ENCODE measurements around the gene PLEKHA5.
A peak's percentile ranks its signal among the peaks of the same experiment; 100 is the strongest.
"Not testable (repeated sequence)": the region's sequence is repeated elsewhere in the genome, so short reads cannot be mapped to it uniquely, and the experiment has no call there.

PLEKHA5 gene

GRCh38 chr12:19284658-19285057 lies 155.1 kb downstream of the PLEKHA5 start:
- DNase-seq (ENCODE audit: low spot score) = no peak

GRCh38 chr12:19285793-19286448 lies 156.4 kb downstream of the PLEKHA5 start:
- no peak for DNase-seq (ENCODE audit: low spot score)

DNA sequence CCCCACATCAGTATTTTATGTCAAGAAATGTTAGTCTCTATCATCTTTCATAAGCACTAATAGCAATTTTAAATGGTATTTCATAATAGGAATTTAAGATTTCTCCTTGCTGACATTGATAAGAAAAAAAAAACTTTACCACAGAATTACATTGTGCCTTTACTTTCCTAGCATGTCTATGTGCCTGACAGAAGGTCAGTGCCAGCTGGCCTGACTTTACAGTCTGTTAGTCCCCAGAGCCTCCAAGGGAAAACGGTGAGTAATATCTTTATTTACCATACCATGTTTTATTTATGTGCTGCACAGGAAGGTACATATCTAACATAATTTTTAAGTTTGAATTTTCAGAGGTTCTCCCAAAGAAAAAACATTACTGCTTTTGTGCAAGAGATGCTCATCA lies 157.8 kb downstream of the PLEKHA5 start:
- DNase-seq (ENCODE audit: low spot score) = no peak

- no peak for DNase-seq (ENCODE audit: low spot score)
These were observed 158.6 kb downstream of the PLEKHA5 start for GRCh38 chr12:19288161-19288560.

DNA sequence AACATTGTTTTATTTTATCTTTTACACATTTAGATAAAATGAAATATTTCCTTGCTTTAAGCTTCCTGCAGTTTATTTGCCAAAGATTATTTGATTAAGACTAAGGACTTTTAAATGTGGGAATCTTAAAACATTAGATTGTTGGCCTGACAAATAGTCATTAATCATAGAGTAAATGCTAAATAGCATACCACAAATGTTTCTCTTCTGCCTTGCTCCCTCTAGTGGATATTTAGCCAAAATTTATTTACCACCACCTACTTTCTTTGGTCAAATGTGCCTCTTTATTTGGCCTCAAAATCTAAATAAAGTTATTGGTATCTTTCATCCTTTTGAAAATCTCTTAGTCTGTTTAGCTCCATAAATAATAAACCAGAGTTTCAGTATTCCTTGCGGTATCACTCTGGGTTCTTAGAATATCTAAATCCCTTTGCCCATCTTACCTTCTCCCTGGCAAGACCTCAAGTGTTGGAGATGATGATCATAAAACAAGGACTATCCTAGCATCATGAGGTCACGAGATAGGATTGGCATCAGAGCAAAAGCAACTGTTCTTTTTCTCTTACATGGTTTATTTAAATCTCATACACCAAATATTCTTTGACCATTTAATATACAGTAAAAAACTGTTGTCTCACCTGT lies 159.2 kb downstream of the PLEKHA5 start:
- DNase-seq (ENCODE audit: low spot score) = peak; percentile 46

- DNase-seq (ENCODE audit: low spot score) = no peak
These were observed 169.5 kb downstream of the PLEKHA5 start for GRCh38 chr12:19298836-19299605.

GRCh38 chr12:19299765-19300164 lies 170.2 kb downstream of the PLEKHA5 start:
- no peak for DNase-seq (ENCODE audit: low spot score)

- DNase-seq (ENCODE audit: low spot score) = no peak
These were observed 171.7 kb downstream of the PLEKHA5 start for GRCh38 chr12:19301223-19301622.

GRCh38 chr12:19301688-19302087 lies 172.2 kb downstream of the PLEKHA5 start:
- no peak for DNase-seq (ENCODE audit: low spot score)

GRCh38 chr12:19302100-19302640 lies 172.6 kb downstream of the PLEKHA5 start:
- no peak for DNase-seq (ENCODE audit: low spot score)

DNA sequence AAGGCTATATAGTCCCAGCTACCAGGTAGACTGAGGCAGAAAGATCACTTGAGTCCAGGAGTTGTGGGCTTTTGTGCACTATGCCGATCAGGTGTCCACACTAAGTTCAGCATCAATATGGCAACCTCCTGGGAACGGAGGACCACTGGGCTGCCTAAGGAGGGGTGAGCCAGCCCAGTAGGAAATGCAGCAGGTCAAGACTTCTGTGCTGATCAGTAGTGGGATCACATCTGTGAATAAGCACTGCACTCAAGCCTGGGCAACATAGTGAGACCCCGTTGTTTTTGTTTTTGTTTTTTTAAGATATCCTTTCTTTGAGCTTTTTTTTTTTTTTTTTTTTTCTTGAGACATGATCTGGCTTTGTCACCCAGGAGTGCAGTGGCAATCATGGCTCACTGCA lies 174.0 kb downstream of the PLEKHA5 start:
- no peak for DNase-seq (ENCODE audit: low spot score)

DNA sequence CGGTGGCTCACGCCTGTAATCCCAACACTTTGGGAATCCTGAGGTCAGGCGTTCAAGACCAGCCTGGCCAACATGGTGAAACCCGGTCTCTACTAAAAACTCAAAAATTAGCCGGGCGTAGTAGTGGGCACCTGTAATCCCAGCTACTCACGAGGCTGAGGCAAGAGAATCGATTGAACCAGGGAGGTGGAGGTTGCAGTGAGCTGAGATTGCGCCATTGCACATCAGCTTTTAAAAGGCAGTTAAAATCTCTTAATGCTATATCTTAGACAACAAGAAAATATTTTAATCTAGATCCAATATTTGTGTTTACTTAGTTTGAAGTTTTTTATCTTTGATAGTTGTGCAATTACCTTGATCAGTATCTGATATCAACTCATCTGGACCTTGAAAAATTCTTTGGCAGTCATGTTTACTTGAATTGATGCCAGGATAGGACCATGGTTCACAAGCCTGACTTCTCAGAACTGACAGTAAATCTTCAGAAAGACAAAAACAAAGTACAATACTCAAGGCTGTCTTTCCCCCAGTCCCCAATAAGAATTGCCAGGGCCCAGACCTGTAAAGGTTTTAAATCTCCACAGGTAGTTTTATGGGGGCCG lies 174.7 kb downstream of the PLEKHA5 start:
- no peak for DNase-seq (ENCODE audit: low spot score)

DNA sequence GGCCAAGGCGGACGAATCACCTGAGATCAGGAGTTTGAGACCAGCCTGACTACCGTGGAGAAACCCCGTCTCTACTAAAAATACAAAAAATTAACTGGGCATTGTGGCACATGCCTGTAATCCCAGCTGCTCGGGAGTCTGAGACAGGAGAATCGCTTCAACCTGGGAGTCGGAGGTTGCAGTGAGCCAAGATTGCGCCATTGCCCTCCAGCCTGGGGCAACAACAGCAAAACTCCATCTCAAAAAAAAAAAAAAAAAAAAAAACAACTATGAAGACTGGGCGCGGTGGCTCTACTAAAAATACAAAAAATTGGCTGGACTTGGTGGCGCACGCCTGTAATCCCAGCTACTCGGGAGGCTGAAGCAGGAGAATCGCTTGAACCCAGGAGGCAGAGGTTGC lies 176.1 kb downstream of the PLEKHA5 start:
- DNase-seq (ENCODE audit: low spot score) = not testable (repeated sequence)

DNA sequence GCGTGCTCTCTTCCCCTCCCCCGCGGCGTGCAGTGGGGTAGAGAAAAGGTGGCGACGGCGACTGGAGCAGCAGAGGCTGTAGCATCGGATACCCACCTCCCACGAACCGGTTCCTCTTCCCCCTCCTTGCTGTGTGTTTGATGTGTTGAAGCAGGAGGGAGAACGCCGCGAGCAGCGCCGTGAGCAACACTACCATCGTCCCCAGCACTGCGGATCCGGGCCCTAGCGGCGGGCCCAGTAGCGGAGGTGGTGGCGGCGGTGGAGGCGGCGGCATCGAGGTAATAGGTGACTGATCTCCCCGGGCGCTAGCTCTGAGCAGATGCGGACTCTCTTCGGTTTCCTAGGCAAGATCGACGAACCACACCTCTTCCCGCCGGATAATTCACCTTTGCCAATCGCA lies 176.8 kb downstream of the PLEKHA5 start:
- no peak for DNase-seq (ENCODE audit: low spot score)

DNA sequence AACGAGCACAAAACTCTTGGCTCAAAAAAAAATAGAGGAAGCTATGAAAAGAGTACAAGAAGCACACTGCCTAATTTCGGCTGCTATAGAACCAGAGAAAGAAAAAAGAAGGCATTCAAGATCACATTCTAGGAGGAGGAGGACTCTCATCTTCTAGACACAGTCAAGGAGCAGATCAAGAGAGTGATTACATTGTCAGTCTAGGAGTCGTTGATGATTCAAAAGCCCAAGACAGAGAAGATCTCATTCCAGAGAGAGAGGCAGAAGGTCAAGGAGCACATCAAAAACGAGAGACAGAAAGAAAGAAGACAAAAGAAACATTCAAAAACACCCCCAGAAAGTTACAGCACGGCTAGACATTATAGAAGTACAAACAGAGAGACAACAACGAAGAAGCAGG lies 177.9 kb downstream of the PLEKHA5 start:
- DNase-seq (ENCODE audit: low spot score) = no peak

DNA sequence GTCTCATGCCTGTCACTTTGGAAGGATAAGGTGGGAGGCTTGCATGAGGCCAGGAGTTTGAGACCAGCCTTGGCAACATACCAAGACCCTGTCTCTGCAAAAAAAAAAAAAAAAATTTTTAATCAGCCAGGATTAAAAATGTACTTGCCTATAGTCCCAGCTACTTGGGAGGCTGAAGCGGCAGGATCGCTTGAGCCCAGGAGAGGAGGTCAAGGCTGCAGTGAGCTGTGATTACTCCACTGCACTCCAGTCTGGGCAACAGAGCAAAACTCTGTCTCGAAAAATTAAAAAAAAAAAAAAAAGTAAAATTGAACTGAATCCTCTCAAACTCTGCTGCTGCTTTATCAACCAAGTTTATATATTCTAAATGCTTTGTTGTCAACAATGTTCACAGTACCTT lies 181.6 kb downstream of the PLEKHA5 start:
- DNase-seq (ENCODE audit: low spot score) = no peak

GRCh38 chr12:19312637-19313036 lies 183.1 kb downstream of the PLEKHA5 start:
- no peak for DNase-seq (ENCODE audit: low spot score)

- no peak for DNase-seq (ENCODE audit: low spot score)
These were observed 186.9 kb downstream of the PLEKHA5 start for GRCh38 chr12:19316425-19316824.

GRCh38 chr12:19322376-19322775 lies 192.8 kb downstream of the PLEKHA5 start:
- no peak for DNase-seq (ENCODE audit: low spot score)

DNA sequence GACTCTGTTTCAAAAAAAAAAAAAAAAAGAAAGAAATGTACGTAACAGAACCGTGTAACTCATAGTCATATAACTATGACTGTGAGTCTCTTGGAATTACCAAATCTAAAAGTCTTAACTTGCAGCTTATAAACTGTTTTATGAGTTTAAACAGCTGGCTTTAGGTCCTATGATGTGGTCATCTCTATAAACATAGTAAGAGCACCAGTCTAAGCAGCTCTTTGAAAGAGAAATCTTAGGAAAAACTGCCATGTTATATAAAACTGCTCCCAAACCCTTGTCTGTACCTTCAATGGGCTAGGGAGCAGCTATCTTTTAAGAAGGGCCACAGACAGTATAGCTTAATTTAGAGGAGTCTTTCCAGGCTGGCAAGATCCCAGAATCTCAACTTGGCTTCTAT lies 194.3 kb downstream of the PLEKHA5 start:
- DNase-seq (ENCODE audit: low spot score) = no peak

- no peak for DNase-seq (ENCODE audit: low spot score)
These were observed 196.6 kb downstream of the PLEKHA5 start for GRCh38 chr12:19326102-19326501.

DNA sequence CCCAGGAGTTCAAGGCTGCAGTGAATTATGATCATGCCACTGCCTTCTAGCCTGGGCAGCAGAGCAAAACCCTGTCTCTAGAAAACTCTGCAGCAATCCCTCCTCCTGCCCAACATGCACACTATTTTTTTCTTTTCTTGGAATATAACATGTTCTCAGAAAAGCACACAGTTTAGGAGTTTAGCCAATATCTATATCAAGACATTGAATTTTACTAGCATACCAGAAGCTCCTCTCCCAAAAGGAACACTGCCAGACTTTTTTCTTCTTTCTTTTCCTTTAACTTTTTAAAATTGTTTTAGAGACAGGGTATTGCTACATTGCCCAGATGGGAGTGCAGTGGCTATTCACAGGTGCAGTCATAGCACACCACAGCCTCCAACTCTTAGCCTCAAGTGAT lies 202.7 kb downstream of the PLEKHA5 start:
- no peak for DNase-seq (ENCODE audit: low spot score)

- DNase-seq (ENCODE audit: low spot score) = no peak
These were observed 208.9 kb downstream of the PLEKHA5 start for GRCh38 chr12:19338405-19338804.

All from CD4-positive, alpha-beta T cell treated with Interleukin-2 at 100 ng/mL for 4 hours (primary cell).